K562 (cell line): ENCODE data around the gene XPNPEP1.

Source experiments
- FIP1L1 ChIP-seq: fragments of 200-400 bp; formaldehyde crosslinking; IDR thresholded peaks from 2 replicates; pipeline ENCODE4 v1.6.1; 2018; ENCODE audit warnings: mild to moderate bottlenecking, low read depth, low read length; ENCODE audit not compliant: poor library complexity, severe bottlenecking
- ZBTB2 ChIP-seq: fragments of 450-650 bp; IDR thresholded peaks from 2 replicates; pipeline ENCODE4 v1.6.1; 2016; ENCODE audit warnings: antibody characterized with exemption

GRCh38 chr10:109904397-109904796 lies 18.9 kb downstream of the XPNPEP1 start:
- TF ChIP-seq ZBTB2 (no peak), FIP1L1 (no peak)
